Heart left ventricle (tissue), 13 donors: ENCODE results near the gene ABCF3.

ENCODE experiments used
- POLR2A ChIP-seq, 2 donors: fragments of 450-650 bp; IDR thresholded peaks; one replicate each; pipeline ENCODE4 v1.6.1; 2017; ENCODE audit warnings: antibody characterized with exemption in 2 of 2, mild to moderate bottlenecking in 2 of 2, moderate library complexity in 2 of 2
- TF ChIP-seq, protein P1 (sequence below), 12 donors: fragments of 200-600 bp; sonication (generic) in 4 of 12; IDR thresholded peaks; one replicate each; pipeline versions ENCODE4 v1.5.0 to v1.8.0; 2018 to 2022; ENCODE audit warnings: antibody characterized with exemption in 12 of 12, mild to moderate bottlenecking in 5 of 12
- donor health status: ischemic (EF 13 %, LVEDD 7.1; RV severe dilation, severe dysfunction).
- donor health status: DM: no; HTN: yes; CAD: no.
- donor health status: DM: no; HTN: no; CAD: no.
- donor health status: ischemic (EF 25% LVEDD 6.9; RV normal size, moderate dysfunction).
- donor health status: ischemic (EF 25% LVEDD 5.7; RV mildly dilated, moderate dysfunction).
- donor health status: ischemic (EF 35%, LVEDD 5.7; RV mildly dilated, moderate dysfunction).
- donor health status: nonischemic (EF 11% LVEDD 7.7; RV severe dilation, severe dysfunction).
- donor health status: DM: yes; HTN: yes; CAD: no.
- donor health status: PGD.
- donor health status: ischemic (EF 29% LVEDD 5.4; RV normal size, mild dysfunction).
- donor health status: nonischemic (EF 23%, LVEDD 6.1; RV moderate dilation, normal function).

- TF ChIP-seq, protein P1, sequence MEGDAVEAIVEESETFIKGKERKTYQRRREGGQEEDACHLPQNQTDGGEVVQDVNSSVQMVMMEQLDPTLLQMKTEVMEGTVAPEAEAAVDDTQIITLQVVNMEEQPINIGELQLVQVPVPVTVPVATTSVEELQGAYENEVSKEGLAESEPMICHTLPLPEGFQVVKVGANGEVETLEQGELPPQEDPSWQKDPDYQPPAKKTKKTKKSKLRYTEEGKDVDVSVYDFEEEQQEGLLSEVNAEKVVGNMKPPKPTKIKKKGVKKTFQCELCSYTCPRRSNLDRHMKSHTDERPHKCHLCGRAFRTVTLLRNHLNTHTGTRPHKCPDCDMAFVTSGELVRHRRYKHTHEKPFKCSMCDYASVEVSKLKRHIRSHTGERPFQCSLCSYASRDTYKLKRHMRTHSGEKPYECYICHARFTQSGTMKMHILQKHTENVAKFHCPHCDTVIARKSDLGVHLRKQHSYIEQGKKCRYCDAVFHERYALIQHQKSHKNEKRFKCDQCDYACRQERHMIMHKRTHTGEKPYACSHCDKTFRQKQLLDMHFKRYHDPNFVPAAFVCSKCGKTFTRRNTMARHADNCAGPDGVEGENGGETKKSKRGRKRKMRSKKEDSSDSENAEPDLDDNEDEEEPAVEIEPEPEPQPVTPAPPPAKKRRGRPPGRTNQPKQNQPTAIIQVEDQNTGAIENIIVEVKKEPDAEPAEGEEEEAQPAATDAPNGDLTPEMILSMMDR (IDR thresholded peaks at IDR 0.05): no peak
- TF ChIP-seq POLR2A (IDR thresholded peaks at IDR 0.05): no peak
These were observed 49.5 kb downstream of the ABCF3 start for GRCh38 chr3:184235381-184236032.
